Measurements from ENCODE around the gene CCDC186.

- TF ChIP-seq CTCF (IDR thresholded peaks at IDR 0.05) (no peak), POLR2A (IDR thresholded peaks at IDR 0.05) (no peak)
These were observed 9.6 kb upstream of the CCDC186 start for GRCh38 chr10:114183563-114183962.

Measured in testis (tissue), 2 donors.